Gastrocnemius medialis (tissue), 4 donors: ENCODE results near the gene ERBB3. TPM values are rescaled to one million over a fixed set of nuclear protein-coding genes. Genes with fewer than 3 reads are reported as not detected.

Experiments used
- ATAC-seq, 2 donors: fragments of 150-250 bp; one replicate each; pipeline ENCODE4 v1.9.1; 2016
- DNase-seq, 2 donors: peaks; one replicate each; pipeline ENCODE4 v3.0.0-alpha.2; 2019
- H3K27ac ChIP-seq, 4 donors: fragments of 200-600 bp; sonication (generic); 1 replicate in 1 of 4; 2 replicates in 3 of 4; pipeline ENCODE4 v1.5.1; 2016 to 2018; ENCODE audit warnings: mild to moderate bottlenecking in 2 of 4, moderate library complexity in 1 of 4
- H3K27me3 ChIP-seq, 3 donors: fragments of 200-600 bp; sonication (generic) in 2 of 3; 1 replicate in 1 of 3; 2 replicates in 2 of 3; pipeline versions ENCODE4 v1.5.1 to v1.6.0; 2016 to 2019; ENCODE audit warnings: mild to moderate bottlenecking in 1 of 3, moderate library complexity in 1 of 3
- H3K36me3 ChIP-seq, 2 donors: fragments of 200-600 bp; sonication (generic) in 1 of 2; one replicate each; pipeline ENCODE4 v1.5.1; 2017 to 2018
- H3K4me1 ChIP-seq, 2 donors: fragments of 200-600 bp; sonication (generic) in 1 of 2; one replicate each; pipeline ENCODE4 v1.5.1; 2016 to 2017; ENCODE audit warnings: mild to moderate bottlenecking in 2 of 2
- H3K4me3 ChIP-seq, 4 donors: fragments of 200-600 bp; sonication (generic) in 3 of 4; 1 replicate in 1 of 4; 2 replicates in 3 of 4; pipeline ENCODE4 v1.5.1; 2016 to 2019; ENCODE audit warnings: mild to moderate bottlenecking in 2 of 4
- H3K9me3 ChIP-seq, 3 donors: fragments of 200-600 bp; sonication (generic) in 2 of 3; 1 replicate in 1 of 3; 2 replicates in 2 of 3; pipeline ENCODE4 v1.5.1; 2016 to 2019
- POLR2A ChIP-seq, 2 donors: fragments of 450-650 bp; IDR thresholded peaks; one replicate each; pipeline ENCODE4 v1.6.1; 2017; ENCODE audit warnings: antibody characterized with exemption in 2 of 2, mild to moderate bottlenecking in 2 of 2, moderate library complexity in 2 of 2
- in situ Hi-C, 4 donors: fragments of 200-750 bp; cut with MboI; loops; one replicate each; pipeline versions ENCODE4 v1.15.0 to v1.8.0; 2017; ENCODE audit warnings: low sequenced_read_pairs in 4 of 4
- intact Hi-C: fragments of 100-400 bp; cut with DNase I; formaldehyde crosslinking; loops from one replicate; pipeline ENCODE4 v1.15.1; 2023; ENCODE audit warnings: low total_unique reads
- total RNA-seq, 4 donors: library from RNA; depleted of rRNA; stranded (reverse); fragments of >200 nt; gene quantifications; one replicate each; pipeline versions ENCODE4 v1.1.0 to v1.2.3, GENCODE V29; 2016
- TF ChIP-seq, protein P1 (sequence below), 5 experiments: fragments of 450-650 bp in 3 of 5; fragments of 200-600 bp in 2 of 5; sonication (generic) in 2 of 5; IDR thresholded peaks in 4 of 5; conservative IDR thresholded peaks in 1 of 5; 1 replicate in 4 of 5; 2 replicates in 1 of 5; pipeline ENCODE4 v1.5.1; 2016 to 2019; ENCODE audit warnings: antibody characterized with exemption in 5 of 5, mild to moderate bottlenecking in 3 of 5, moderate library complexity in 3 of 5

ERBB3 gene
- total RNA-seq, 4 donors from 2014 or later, result 0.15 to 2.1 (median 1.1) TPM

DNA sequence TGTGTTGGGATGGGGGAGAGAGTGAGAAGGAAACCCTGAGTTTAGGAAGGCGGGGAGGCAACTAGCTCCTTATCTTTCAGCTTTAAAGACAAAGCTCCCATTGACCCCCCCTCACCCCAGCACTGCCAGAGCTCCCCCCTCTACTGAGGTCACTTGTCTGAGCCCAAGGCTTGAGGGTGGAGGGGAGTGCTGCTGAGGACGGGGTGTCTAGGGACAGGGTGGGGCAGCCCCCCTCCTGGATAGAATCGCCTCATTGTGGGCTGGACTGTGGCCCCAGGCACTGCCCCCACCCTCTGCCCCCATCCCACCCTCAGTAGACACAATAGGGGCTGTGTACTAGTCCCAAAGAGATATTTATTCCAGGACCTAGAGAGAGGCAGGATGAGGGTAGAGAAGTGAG lies 3.0 kb downstream of the ERBB3 start:
- H3K4me3 ChIP-seq, result no peak overlapping the region
- intact Hi-C loops, result no loop called here
- no peak overlapping the region for H3K27ac ChIP-seq

DNA sequence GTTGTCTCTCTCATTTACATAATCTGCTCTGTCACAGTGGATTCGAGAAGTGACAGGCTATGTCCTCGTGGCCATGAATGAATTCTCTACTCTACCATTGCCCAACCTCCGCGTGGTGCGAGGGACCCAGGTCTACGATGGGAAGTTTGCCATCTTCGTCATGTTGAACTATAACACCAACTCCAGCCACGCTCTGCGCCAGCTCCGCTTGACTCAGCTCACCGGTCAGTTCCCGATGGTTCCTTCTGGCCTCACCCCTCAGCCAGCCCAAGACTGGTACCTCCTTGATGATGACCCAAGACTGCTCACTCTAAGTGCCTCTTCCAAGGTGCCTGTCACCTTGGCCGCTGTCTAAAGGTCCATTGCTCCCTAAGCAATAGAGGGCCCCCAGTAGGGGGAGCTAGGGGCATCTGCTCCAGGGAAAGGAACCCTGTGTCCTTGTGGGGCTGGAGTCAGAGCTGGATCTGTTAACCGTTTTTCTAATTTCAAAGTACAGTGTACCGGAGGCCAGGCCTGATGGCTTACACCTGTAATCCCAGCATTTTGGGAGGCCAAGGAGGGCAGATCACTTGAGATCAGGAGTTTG lies 5.1 kb downstream of the ERBB3 start:
- Histone ChIP-seq H3K27ac (no peak overlapping the region), H3K27me3 (peaks cover 8 to 14% (median 10%) of the 10 kb centered on the region in 3 donors), H3K4me1 (peaks cover 0 to 3% of the 10 kb centered on the region in 2 donors), H3K4me3 (no peak overlapping the region), H3K36me3 (no peaks in the 10 kb centered on the region), H3K9me3 (no peaks in the 10 kb centered on the region)
- in situ Hi-C loops, result no loop called here
- DNase-seq, result no peak
- intact Hi-C loops, result no loop called here
- ATAC-seq, result no peak
- TF ChIP-seq, protein P1, sequence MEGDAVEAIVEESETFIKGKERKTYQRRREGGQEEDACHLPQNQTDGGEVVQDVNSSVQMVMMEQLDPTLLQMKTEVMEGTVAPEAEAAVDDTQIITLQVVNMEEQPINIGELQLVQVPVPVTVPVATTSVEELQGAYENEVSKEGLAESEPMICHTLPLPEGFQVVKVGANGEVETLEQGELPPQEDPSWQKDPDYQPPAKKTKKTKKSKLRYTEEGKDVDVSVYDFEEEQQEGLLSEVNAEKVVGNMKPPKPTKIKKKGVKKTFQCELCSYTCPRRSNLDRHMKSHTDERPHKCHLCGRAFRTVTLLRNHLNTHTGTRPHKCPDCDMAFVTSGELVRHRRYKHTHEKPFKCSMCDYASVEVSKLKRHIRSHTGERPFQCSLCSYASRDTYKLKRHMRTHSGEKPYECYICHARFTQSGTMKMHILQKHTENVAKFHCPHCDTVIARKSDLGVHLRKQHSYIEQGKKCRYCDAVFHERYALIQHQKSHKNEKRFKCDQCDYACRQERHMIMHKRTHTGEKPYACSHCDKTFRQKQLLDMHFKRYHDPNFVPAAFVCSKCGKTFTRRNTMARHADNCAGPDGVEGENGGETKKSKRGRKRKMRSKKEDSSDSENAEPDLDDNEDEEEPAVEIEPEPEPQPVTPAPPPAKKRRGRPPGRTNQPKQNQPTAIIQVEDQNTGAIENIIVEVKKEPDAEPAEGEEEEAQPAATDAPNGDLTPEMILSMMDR (IDR thresholded peaks at IDR 0.05 in 4 of 5, conservative IDR thresholded peaks at IDR 0.05 in 1 of 5), result no peak
- no peak for TF ChIP-seq POLR2A (IDR thresholded peaks at IDR 0.05)

More for the DNA sequence above, 3.0 kb downstream of the ERBB3 start:
- peaks cover 3 to 19% of the 10 kb centered on the region in 2 donors for H3K4me1 ChIP-seq
- H3K36me3 ChIP-seq, result no peaks in the 10 kb centered on the region
- ATAC-seq (no peak), DNase-seq (no peak)
- TF ChIP-seq, protein P1 (IDR thresholded peaks at IDR 0.05 in 4 of 5, conservative IDR thresholded peaks at IDR 0.05 in 1 of 5), result no peak
- no peak for TF ChIP-seq POLR2A (IDR thresholded peaks at IDR 0.05)
- in situ Hi-C loops, result no loop called here
- no peaks in the 10 kb centered on the region for H3K9me3 ChIP-seq
- peaks cover 10 to 24% (median 12%) of the 10 kb centered on the region in 3 donors for H3K27me3 ChIP-seq

DNA sequence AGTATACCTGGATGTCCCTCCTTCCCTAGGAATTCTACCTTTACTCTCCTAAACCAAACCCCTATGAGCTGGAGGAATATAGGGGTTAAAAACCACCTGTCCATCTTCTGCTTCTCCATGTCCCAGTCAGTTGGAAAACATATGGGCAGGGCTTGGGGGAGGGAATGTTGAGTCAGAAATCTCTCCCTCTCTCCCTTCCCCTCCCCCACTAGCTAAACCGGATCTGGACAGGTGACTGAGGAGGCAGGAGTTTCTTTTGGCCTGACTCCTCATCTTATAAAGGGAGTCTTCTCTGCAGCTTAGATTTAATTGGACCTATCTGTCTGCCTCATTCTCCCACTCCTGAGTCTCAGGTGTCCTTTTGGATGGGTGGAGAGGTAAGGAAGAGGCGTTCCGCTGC lies 6.1 kb downstream of the ERBB3 start:
- H3K4me3 ChIP-seq, result no peak overlapping the region
- no peak for TF ChIP-seq POLR2A (IDR thresholded peaks at IDR 0.05)
- TF ChIP-seq, protein P1 (IDR thresholded peaks at IDR 0.05 in 4 of 5, conservative IDR thresholded peaks at IDR 0.05 in 1 of 5), result no peak

DNA sequence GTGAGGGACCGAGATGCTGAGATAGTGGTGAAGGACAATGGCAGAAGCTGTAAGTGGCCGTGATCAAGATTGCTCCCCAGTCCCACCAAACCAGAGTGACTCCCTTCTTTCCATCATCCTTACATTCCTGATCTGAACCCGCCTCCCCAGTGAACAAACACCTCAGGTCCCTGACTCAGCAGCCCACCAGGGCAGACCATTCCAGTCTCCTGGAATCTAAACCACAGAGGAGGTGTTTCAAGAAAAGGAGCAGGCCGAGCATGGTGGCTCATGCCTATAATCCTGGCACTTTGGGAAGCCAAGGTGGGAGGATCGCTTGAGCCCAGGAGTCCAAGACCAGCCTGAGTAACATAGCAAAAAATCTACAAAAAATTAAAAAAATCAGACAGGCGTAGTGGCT lies 6.6 kb downstream of the ERBB3 start:
- ATAC-seq, result no peak
- no peak overlapping the region for H3K27ac ChIP-seq
- TF ChIP-seq, protein P1 (IDR thresholded peaks at IDR 0.05 in 4 of 5, conservative IDR thresholded peaks at IDR 0.05 in 1 of 5), result no peak
- no peak for TF ChIP-seq POLR2A (IDR thresholded peaks at IDR 0.05)

More for the DNA sequence above, 6.1 kb downstream of the ERBB3 start:
- no peaks in the 10 kb centered on the region for H3K9me3 ChIP-seq
- DNase-seq (no peak), ATAC-seq (no peak)
- no peaks in the 10 kb centered on the region for H3K4me1 ChIP-seq
- H3K27ac ChIP-seq, result no peak overlapping the region
- intact Hi-C loops (no loop called here), in situ Hi-C loops (no loop called here)
- no peaks in the 10 kb centered on the region for H3K36me3 ChIP-seq
- peaks cover 0 to 3% (median 0%) of the 10 kb centered on the region in 3 donors for H3K27me3 ChIP-seq

DNA sequence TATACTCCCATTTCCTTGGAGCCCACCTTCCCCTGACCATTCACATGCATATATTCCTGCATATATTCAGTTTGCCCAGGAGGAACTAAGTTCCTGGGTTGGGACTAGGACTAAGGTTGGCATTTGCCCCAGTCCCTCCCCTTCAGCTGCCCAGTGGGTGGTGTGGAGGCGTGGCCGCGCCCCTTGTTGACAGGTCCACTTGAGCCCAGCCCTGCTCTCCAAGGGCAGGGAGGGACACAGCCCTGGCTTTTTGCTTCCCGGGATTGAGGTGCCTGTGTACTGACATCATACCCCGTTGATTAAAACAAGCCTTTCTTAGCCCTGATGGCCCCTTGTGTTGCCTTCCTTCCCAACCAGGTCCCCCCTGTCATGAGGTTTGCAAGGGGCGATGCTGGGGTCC lies 7.3 kb downstream of the ERBB3 start:
- no peak overlapping the region for H3K4me3 ChIP-seq
- peak in 1 of 2 donors; percentile 51 for ATAC-seq
- in situ Hi-C loops (no loop called here), intact Hi-C loops (no loop called here)
- H3K4me1 ChIP-seq, result no peaks in the 10 kb centered on the region
- peak in 1 of 2 donors; percentile 48 for DNase-seq
- TF ChIP-seq POLR2A (IDR thresholded peaks at IDR 0.05), result no peak
- TF ChIP-seq, protein P1 (IDR thresholded peaks at IDR 0.05 in 4 of 5, conservative IDR thresholded peaks at IDR 0.05 in 1 of 5), result no peak
- H3K36me3 ChIP-seq, result no peaks in the 10 kb centered on the region
- no peaks in the 10 kb centered on the region for H3K27me3 ChIP-seq
- no peaks in the 10 kb centered on the region for H3K9me3 ChIP-seq
- no peak overlapping the region for H3K27ac ChIP-seq

More for the DNA sequence above, 6.6 kb downstream of the ERBB3 start:
- Histone ChIP-seq H3K36me3 (no peaks in the 10 kb centered on the region), H3K9me3 (no peaks in the 10 kb centered on the region), H3K4me3 (no peak overlapping the region), H3K4me1 (no peaks in the 10 kb centered on the region), H3K27me3 (no peaks in the 10 kb centered on the region)
- DNase-seq, result no peak
- in situ Hi-C loops (no loop called here), intact Hi-C loops (no loop called here)
